ENCODE results near the gene MORC2. TPM values are rescaled to one million over a fixed set of nuclear protein-coding genes. Genes with fewer than 3 reads are reported as not detected.

Gene MORC2
- total and polyA plus RNA-seq, 9 of the 15 experiments (the other 6 are each of a cell fraction or from before 2014, with no cell fraction given) = 3.3 to 34.7 (median 16.7) TPM

DNA sequence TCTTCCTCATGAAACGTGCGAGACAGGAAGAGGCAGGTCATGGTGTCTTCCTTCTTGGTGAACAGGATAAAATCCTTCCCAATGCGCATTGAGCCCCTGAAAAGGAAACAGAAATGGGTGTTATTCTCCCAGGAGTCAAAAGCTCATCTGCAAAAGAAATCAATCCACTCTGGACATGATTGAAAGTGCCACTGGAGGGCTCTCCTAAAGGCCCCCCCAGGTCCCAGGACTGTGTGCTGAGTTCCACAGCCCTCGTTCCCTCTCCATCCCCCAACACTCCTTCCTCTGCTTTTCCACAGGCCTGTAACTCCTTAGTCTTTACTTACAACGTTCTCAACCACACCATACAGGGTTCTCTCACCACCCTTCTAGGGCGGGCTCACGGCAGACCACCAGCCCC lies 22.2 kb downstream of the MORC2 start:
- POLR2A ChIA-PET = interaction anchor here (1.3 to 1.9 kb wide), 2 partner anchors 10 to 135 kb away, joined by 3 to 5 read pairs; partner anchors contain the start of gene SMTN
- BruUV-seq (replicated peaks) = no TSS peak
- intact Hi-C loops (cut with micrococcal nuclease) (no loop called here), in situ Hi-C loops (cut with MboI) (no loop called here)
- 17% methylated on average over 2 of the region's 7 CpGs for WGBS (ENCODE audit: insufficient coverage, low coverage, missing lambda C conversion rate)
- no peak overlapping the region for H3K4me3 ChIP-seq
- no peak overlapping the region for H3K27ac ChIP-seq (ENCODE audit: extremely low read depth, low read depth, low read length)
- CTCF ChIA-PET (ENCODE audit: low intra/inter-chr PET ratio) = interaction anchor here (1.6 kb wide), 1 partner anchor 136 kb away, joined by 3 read pairs; no protein-coding TSS in a partner anchor
- DNase-seq (ENCODE audit: extremely low read depth in 1 of 4, low spot score in 3 of 4) (no peak), FAIRE-seq (no peak), ATAC-seq (no peak)
- no peaks in the 10 kb centered on the region for H3K4me1 ChIP-seq (replicated peaks in 1 of 2; ENCODE audit: control insufficient read depth in 2 of 2, insufficient read depth in 2 of 2, low read length in 2 of 2)
- H3K27me3 ChIP-seq (ENCODE audit: control insufficient read depth in 2 of 2, insufficient read depth in 2 of 2, low read length in 2 of 2) = no peaks in the 10 kb centered on the region
- peaks cover 97% of the 10 kb centered on the region for H3K36me3 ChIP-seq (ENCODE audit: control insufficient read depth, insufficient read depth, low read length)
- H4K20me1 ChIP-seq (replicated peaks; ENCODE audit: control insufficient read depth, insufficient read depth, low read length) = no peaks in the 10 kb centered on the region
- H2AFZ ChIP-seq (ENCODE audit: low read depth, low read length) = no peak overlapping the region
- TF ChIP-seq, protein P1, sequence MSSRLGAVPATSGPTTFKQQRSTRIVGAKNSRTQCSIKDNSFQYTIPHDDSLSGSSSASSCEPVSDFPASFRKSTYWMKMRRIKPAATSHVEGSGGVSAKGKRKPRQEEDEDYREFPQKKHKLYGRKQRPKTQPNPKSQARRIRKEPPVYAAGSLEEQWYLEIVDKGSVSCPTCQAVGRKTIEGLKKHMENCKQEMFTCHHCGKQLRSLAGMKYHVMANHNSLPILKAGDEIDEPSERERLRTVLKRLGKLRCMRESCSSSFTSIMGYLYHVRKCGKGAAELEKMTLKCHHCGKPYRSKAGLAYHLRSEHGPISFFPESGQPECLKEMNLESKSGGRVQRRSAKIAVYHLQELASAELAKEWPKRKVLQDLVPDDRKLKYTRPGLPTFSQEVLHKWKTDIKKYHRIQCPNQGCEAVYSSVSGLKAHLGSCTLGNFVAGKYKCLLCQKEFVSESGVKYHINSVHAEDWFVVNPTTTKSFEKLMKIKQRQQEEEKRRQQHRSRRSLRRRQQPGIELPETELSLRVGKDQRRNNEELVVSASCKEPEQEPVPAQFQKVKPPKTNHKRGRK (tag; IDR thresholded peaks at IDR 0.05) = no peak
- TF ChIP-seq ZNF263 (CRISPR knock-in tag; IDR thresholded peaks at IDR 0.05; ENCODE audit: borderline replicate concordance) = no peak
- no peak for TF ChIP-seq ELF4 (CRISPR knock-in tag; IDR thresholded peaks at IDR 0.05)
- no peak for TF ChIP-seq HSF4 (CRISPR knock-in tag; IDR thresholded peaks at IDR 0.05; ENCODE audit: borderline replicate concordance)
- no peak for TF ChIP-seq MYC (IDR thresholded peaks at IDR 0.05; ENCODE audit: low read depth, low read length)
- TF ChIP-seq MYC (CRISPR knock-in tag; IDR thresholded peaks at IDR 0.05; ENCODE audit: borderline replicate concordance, low read depth) = no peak
- TF ChIP-seq SETDB1 (IDR thresholded peaks at IDR 0.05; ENCODE audit: low read length) = no peak
- TF ChIP-seq ILK (tag; IDR thresholded peaks at IDR 0.05; ENCODE audit: borderline replicate concordance, low read depth) = no peak
- TF ChIP-seq, protein P2, sequence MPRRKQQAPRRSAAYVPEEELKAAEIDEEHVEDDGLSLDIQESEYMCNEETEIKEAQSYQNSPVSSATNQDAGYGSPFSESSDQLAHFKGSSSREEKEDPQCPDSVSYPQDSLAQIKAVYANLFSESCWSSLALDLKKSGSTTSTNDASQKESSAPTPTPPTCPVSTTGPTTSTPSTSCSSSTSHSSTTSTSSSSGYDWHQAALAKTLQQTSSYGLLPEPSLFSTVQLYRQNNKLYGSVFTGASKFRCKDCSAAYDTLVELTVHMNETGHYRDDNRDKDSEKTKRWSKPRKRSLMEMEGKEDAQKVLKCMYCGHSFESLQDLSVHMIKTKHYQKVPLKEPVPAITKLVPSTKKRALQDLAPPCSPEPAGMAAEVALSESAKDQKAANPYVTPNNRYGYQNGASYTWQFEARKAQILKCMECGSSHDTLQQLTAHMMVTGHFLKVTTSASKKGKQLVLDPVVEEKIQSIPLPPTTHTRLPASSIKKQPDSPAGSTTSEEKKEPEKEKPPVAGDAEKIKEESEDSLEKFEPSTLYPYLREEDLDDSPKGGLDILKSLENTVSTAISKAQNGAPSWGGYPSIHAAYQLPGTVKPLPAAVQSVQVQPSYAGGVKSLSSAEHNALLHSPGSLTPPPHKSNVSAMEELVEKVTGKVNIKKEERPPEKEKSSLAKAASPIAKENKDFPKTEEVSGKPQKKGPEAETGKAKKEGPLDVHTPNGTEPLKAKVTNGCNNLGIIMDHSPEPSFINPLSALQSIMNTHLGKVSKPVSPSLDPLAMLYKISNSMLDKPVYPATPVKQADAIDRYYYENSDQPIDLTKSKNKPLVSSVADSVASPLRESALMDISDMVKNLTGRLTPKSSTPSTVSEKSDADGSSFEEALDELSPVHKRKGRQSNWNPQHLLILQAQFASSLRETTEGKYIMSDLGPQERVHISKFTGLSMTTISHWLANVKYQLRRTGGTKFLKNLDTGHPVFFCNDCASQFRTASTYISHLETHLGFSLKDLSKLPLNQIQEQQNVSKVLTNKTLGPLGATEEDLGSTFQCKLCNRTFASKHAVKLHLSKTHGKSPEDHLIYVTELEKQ (CRISPR knock-in tag; IDR thresholded peaks at IDR 0.05) = no peak
- TF ChIP-seq ZNF354B (CRISPR knock-in tag; IDR thresholded peaks at IDR 0.05) = no peak
- TF ChIP-seq NRF1 (conservative IDR thresholded peaks at IDR 0.05 in 1 of 2, IDR thresholded peaks at IDR 0.05 in 1 of 2) = no peak
- TF ChIP-seq NR1H2 (CRISPR knock-in tag; IDR thresholded peaks at IDR 0.05) = no peak
- TF ChIP-seq TAF15 (IDR thresholded peaks at IDR 0.05; ENCODE audit: low read depth, low read length) = no peak
- TF ChIP-seq HMGN3 (IDR thresholded peaks at IDR 0.05; ENCODE audit: borderline replicate concordance, extremely low read depth, insufficient read length, low read depth, low read length) = no peak
- no peaks in the 10 kb centered on the region for H3K9me1 ChIP-seq (ENCODE audit: control insufficient read depth, insufficient read depth, low read length)
- no peaks in the 10 kb centered on the region for H3K79me2 ChIP-seq (ENCODE audit: control insufficient read depth, insufficient read depth, low read length)
- H3K4me2 ChIP-seq (ENCODE audit: insufficient read depth, low read length) = no peak overlapping the region
- H3K9ac ChIP-seq (ENCODE audit: insufficient read depth in 1 of 2, low read depth in 2 of 2, low read length in 2 of 2) = no peak overlapping the region
- no peaks in the 10 kb centered on the region for H3K9me3 ChIP-seq (replicated peaks; ENCODE audit: control insufficient read depth, insufficient read depth, low read depth, low read length)

Data from K562 (cell line).